Bone marrow (tissue), 2 donors: ENCODE results near the gene KLHL25.

ENCODE experiments used
- DNase-seq, 2 donors: peaks; one replicate each; lab custom pipeline; 2025; lab: John Stamatoyannopoulos, UW

Gene KLHL25

DNA sequence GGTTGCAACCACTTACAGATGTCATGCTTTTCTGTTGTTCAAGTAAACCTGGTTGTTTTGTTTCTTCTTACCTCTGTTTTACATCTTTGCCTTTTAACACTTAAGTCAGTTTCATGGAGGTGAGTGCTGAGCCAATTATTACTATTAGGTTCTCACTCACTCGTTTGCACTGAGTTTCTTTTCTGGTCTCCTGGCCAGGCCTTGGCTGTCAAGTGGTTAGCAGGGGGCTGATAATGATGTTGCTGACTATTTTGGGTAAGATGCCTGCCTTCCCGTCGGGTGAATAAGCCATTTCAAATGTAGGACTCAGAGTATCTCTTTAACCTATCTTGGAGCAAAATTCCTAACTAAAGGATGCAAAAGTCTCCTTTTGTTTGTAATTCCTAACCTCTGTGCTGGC, 78.5 kb downstream of the KLHL25 start:
- DNase-seq = no peak

DNA sequence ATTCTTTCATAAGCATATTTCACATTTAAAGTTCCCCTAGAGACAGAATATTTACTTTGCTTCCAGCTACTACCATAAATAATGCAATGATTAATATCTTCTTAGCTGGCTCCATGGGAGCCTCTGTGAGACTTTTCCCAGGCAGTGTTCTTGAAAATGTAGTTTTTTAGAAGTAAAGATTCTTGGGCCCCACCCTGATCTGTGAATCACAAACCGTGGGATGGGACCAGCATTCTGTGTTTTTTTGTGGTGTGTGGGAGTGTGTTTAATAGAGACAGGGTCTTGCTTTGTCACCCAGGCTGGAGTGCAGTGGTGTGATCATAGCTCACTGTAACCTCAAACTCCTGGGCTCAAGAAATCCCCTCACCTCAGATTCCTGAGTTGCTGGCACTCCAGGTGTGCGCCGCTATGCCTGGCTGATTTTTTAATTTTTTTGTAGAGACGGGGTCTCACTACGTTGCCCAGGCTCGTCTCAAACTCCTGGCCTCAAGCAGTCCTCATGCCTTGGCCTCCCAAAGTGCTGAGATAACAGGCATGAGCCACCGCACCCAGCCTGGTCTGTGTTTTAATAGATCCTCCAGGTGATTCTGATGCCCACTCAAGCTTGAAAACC, 83.0 kb downstream of the KLHL25 start:
- no peak for DNase-seq

DNA sequence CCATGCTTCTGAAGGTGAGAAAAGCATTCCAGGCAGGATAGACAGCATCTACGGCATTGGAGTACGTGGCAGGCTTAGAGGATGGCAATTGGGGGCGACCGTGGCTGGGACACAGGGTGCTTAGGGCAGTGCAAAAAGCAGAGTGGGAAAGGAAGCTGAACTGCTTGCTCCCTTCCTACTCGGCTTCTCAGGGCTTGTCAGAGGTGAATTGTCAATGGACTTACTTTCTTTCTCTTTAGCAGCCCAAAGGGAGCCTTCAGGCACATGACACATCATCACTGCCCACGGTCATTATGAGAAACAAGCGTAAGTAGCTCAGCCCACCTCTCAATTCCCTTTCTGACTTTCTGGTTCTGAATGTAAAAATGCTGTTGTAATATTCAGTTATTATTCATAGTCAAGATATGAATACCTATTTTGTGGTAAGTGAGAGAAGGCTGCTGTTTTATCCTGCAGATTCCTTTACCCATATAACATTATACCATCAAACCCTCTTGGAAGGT, 84.3 kb downstream of the KLHL25 start:
- no peak for DNase-seq
